Activated CD8-positive, alpha-beta T cell treated with anti-CD3 and anti-CD28 coated beads, Interleukin-2, amount 10 ng/mL, durations not matched to agents 7 days and 5 days (primary cell): ENCODE measurements around the gene RAB22A. TPM values are rescaled to one million over a fixed set of nuclear protein-coding genes. Genes with fewer than 3 reads are reported as not detected.

Source experiments
- ATAC-seq: fragments of 150-1000 bp; cut with Tn5 transposase; one replicate; pipeline ENCODE4 v1.10.0; 2021; ENCODE audit warnings: moderate library complexity
- CTCF ChIA-PET: fragments of 350-600 bp; sonication (Branson Sonifier 250); formaldehyde crosslinking; loops from one replicate; lab custom pipeline; 2021; ENCODE audit warnings: antibody characterized with exemption; lab: Charles Lee
- POLR2A ChIA-PET: fragments of 350-600 bp; sonication (Branson Sonifier 250); formaldehyde crosslinking; loops from one replicate; lab custom pipeline; 2021; ENCODE audit warnings: antibody characterized with exemption; lab: Charles Lee
- DNase-seq: peaks from one replicate; pipeline ENCODE4 v3.0.0-alpha.2; 2020
- H3K27ac Mint-ChIP-seq: one replicate; pipeline ENCODE4 v1.8.0; 2021; ENCODE audit warnings: mild to moderate bottlenecking, mixed read lengths
- H3K27me3 Mint-ChIP-seq: one replicate; pipeline ENCODE4 v1.8.0; 2021; ENCODE audit warnings: low read depth, mixed read lengths
- H3K36me3 Mint-ChIP-seq: one replicate; pipeline ENCODE4 v1.8.0; 2021; ENCODE audit warnings: low read depth, mixed read lengths
- H3K4me1 Mint-ChIP-seq: one replicate; pipeline ENCODE4 v1.8.0; 2021; ENCODE audit warnings: low read depth, mixed read lengths
- H3K4me3 Mint-ChIP-seq: one replicate; pipeline ENCODE4 v1.8.0; 2021; ENCODE audit warnings: mild to moderate bottlenecking, mixed read lengths
- H3K9me3 Mint-ChIP-seq: one replicate; pipeline ENCODE4 v1.8.0; 2022; ENCODE audit warnings: mixed read lengths; ENCODE audit not compliant: insufficient read depth
- total RNA-seq, 2 experiments: library from RNA; stranded (reverse); gene quantifications; one replicate each; pipeline ENCODE4 v1.2.3, GENCODE V29; 2021

RAB22A gene
- total RNA-seq, 2 experiments from 2014 or later = 16.0 to 17.3 TPM

DNA sequence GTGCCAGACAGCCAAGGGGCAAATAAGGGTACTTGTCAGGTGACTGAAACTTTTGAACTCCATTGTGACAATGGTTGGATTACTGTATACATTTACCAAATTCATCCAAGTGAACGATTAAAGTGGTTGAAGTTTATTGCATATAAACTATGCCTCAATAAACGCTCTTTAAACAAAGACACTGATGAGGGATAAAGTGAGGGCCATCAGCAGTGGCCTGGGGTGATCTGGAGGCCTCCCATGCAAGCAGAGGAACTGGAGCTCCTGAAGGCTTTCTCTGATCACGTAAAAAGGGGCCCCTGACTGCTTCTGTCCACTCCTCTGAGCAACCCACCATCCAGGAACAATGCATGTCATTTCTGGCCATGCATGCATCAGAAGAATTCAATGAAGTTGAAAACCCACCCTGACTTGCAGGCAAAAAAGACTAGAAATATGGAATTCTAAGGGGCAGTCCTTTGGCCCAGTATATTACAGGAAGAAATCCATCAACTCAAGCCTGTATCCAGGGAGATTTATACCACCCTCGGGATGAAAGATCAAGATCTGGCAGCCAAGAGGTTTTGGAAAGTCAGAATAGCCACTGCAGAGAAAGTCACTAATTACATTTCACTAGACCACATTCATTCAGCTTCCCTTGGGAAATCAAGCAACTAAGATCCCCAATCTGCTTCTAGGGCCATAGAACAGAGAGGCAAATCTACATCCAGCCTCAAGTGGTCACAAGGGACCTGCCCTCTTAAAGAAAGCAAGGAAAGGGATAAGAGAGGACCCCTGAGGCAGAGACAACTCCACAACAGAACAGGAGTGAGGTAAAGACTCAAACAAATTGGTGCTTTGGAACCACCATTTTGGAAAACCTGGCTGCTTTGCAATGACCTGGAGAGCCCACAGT is 31.7 kb upstream of the RAB22A start:
- H3K9me3 Mint-ChIP-seq = no peaks in the 10 kb centered on the region
- H3K4me3 Mint-ChIP-seq = no peak overlapping the region
- DNase-seq (no peak), ATAC-seq (no peak)
- no peak overlapping the region for H3K27ac Mint-ChIP-seq
- no peaks in the 10 kb centered on the region for H3K4me1 Mint-ChIP-seq
- ChIA-PET POLR2A (no interaction called here), CTCF (no interaction called here)
- H3K27me3 Mint-ChIP-seq = no peaks in the 10 kb centered on the region
- peaks cover 15% of the 10 kb centered on the region for H3K36me3 Mint-ChIP-seq

GRCh38 chr20:58286729-58287128 is 22.8 kb upstream of the RAB22A start:
- H3K4me3 Mint-ChIP-seq = no peak overlapping the region
- H3K4me1 Mint-ChIP-seq = peaks cover 17% of the 10 kb centered on the region
- ATAC-seq = peak; percentile 51
- H3K36me3 Mint-ChIP-seq = peaks cover 19% of the 10 kb centered on the region
- H3K27me3 Mint-ChIP-seq = no peaks in the 10 kb centered on the region
- ChIA-PET POLR2A (no interaction called here), CTCF (no interaction called here)
- no peak overlapping the region for H3K27ac Mint-ChIP-seq
- H3K9me3 Mint-ChIP-seq = no peaks in the 10 kb centered on the region
- no peak for DNase-seq

DNA sequence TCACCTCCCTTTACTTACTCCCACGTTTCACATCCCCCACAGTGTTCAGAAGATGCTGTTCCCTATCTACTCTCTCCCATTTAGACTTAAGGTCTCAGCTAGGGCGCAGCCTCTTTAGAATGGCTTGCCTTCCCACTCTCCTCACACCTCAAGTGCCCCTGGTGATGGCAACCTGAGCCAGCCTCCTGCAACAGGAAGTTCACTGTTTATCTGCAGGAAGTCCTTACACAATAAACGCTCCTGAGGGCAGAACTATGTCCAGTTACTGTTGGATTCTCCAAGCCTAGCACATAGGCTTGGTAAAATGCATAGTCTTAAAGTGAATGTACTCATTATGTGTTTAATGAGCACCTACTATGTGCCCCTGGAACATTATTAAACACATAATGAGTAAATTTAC is 21.9 kb upstream of the RAB22A start:
- ATAC-seq (no peak), DNase-seq (no peak)
- CTCF ChIA-PET = interaction anchor here (0.7 to 1.3 kb wide), 2 partner anchors 16 to 19 kb away, joined by 3 read pairs; no protein-coding TSS in a partner anchor
- H3K27me3 Mint-ChIP-seq = no peaks in the 10 kb centered on the region
- peak overlapping the region; percentile 4 for H3K27ac Mint-ChIP-seq
- H3K9me3 Mint-ChIP-seq = no peaks in the 10 kb centered on the region
- no peak overlapping the region for H3K4me3 Mint-ChIP-seq
- POLR2A ChIA-PET = no interaction called here
- H3K4me1 Mint-ChIP-seq = peaks cover 17% of the 10 kb centered on the region
- peaks cover 18% of the 10 kb centered on the region for H3K36me3 Mint-ChIP-seq

- H3K27me3 Mint-ChIP-seq = no peaks in the 10 kb centered on the region
- peaks cover 17% of the 10 kb centered on the region for H3K4me1 Mint-ChIP-seq
- no peak overlapping the region for H3K4me3 Mint-ChIP-seq
- no peak overlapping the region for H3K27ac Mint-ChIP-seq
- H3K9me3 Mint-ChIP-seq = no peaks in the 10 kb centered on the region
- no peak for ATAC-seq
- no peak for DNase-seq
- CTCF ChIA-PET = interaction anchor here (0.7 kb wide), 1 partner anchor 29 kb away, joined by 3 read pairs; no protein-coding TSS in a partner anchor
- H3K36me3 Mint-ChIP-seq = peaks cover 18% of the 10 kb centered on the region
- POLR2A ChIA-PET = no interaction called here
These were observed 20.4 kb upstream of the RAB22A start for GRCh38 chr20:58289143-58289542.

GRCh38 chr20:58293453-58293852 is 16.1 kb upstream of the RAB22A start:
- POLR2A ChIA-PET = no interaction called here
- Mint-ChIP-seq H3K27ac (no peak overlapping the region), H3K9me3 (no peaks in the 10 kb centered on the region), H3K4me1 (peaks cover 8% of the 10 kb centered on the region), H3K27me3 (no peaks in the 10 kb centered on the region), H3K36me3 (peaks cover 2% of the 10 kb centered on the region), H3K4me3 (no peak overlapping the region)
- DNase-seq (no peak), ATAC-seq (no peak)
- CTCF ChIA-PET = no interaction called here

DNA sequence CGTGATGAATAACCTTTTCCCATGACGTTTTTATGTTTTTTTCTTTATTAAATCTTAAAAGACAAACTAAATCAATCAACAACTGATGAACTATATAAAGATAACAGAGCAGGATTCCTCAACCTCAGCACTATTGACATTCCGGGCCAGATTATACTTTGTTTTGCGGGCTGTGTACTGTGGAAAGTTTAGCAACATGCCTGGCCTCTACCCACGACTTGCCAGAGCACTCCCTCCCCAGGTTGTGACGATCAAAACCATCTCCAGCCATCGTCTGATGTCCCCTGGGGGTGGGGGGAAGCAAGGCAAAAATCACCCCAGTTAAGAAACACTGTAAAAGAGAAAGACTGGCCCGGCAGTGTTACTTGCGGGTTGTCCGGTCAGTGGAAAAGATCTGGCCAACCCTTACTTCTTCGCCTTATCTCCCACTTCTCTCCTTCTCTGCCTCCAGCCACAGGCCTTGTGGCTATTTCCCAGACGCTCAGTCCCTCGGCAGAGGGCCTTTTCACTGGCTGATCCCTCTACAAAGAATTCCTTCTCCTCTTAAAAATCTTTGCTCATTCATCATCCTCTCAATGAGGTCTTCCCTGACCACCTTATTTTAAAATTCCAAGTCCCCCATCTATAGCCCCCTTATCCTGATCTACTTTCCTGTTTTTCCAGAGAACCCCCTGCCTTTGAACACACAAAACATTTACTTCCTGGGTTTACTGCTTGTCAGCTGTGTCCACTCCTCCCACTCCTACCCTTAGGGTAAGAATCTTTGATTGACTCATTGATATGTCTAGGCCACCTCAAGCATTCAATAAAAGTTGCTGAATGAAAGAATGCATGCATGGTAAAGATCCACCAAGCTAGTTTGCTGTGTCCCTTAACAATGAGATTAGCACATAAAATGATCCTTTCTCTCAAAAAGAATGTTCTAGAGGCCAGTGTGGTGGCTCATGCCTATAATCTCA is 14.7 kb upstream of the RAB22A start:
- no peaks in the 10 kb centered on the region for H3K9me3 Mint-ChIP-seq
- CTCF ChIA-PET = no interaction called here
- peaks cover 8% of the 10 kb centered on the region for H3K4me1 Mint-ChIP-seq

GRCh38 chr20:58296051-58296837 is 13.3 kb upstream of the RAB22A start:
- Mint-ChIP-seq H3K27me3 (no peaks in the 10 kb centered on the region), H3K9me3 (no peaks in the 10 kb centered on the region), H3K27ac (no peak overlapping the region), H3K36me3 (peaks cover 2% of the 10 kb centered on the region), H3K4me3 (no peak overlapping the region), H3K4me1 (peaks cover 8% of the 10 kb centered on the region)
- CTCF ChIA-PET = interaction anchor here (1.1 to 1.2 kb wide), 3 partner anchors 11 to 50 kb away, joined by 3 to 5 read pairs (median 3); no protein-coding TSS in a partner anchor
- DNase-seq = no peak
- POLR2A ChIA-PET = interaction anchor here (0.5 to 1.0 kb wide), 2 partner anchors 14 to 29 kb away, joined by 5 read pairs; no protein-coding TSS in a partner anchor
- ATAC-seq = no peak

More for the DNA sequence above, 14.7 kb upstream of the RAB22A start:
- Mint-ChIP-seq H3K36me3 (peaks cover 2% of the 10 kb centered on the region), H3K27me3 (no peaks in the 10 kb centered on the region), H3K27ac (no peak overlapping the region), H3K4me3 (no peak overlapping the region)
- ATAC-seq (no peak), DNase-seq (no peak)
- POLR2A ChIA-PET = no interaction called here

DNA sequence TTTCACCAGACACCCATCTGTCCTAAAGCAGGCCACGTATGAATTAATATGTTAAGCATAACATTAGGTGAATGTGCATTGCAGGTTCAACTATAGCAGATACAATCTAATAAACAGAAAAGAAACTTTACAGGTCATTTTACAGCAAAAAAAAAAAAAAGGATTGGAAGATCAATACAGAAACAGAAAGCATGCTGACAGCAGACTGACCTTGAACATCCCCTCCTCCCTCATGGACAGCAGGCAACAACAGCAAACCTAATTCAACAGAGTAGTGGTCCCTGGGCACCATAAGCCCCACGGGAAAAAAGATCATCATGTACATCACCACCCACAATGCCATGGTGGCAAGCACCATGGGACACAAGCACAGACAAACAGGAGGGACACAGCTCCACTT is 12.1 kb upstream of the RAB22A start:
- Mint-ChIP-seq H3K27me3 (no peaks in the 10 kb centered on the region), H3K36me3 (peaks cover 2% of the 10 kb centered on the region), H3K27ac (no peak overlapping the region), H3K9me3 (no peaks in the 10 kb centered on the region), H3K4me1 (peaks cover 8% of the 10 kb centered on the region), H3K4me3 (no peak overlapping the region)
- POLR2A ChIA-PET = interaction anchor here (1.0 kb wide), 1 partner anchor 13 kb away, joined by 5 read pairs; no protein-coding TSS in a partner anchor
- CTCF ChIA-PET = no interaction called here
- ATAC-seq = no peak
- DNase-seq = no peak

GRCh38 chr20:58300321-58300720 is 9.2 kb upstream of the RAB22A start:
- peaks cover 12% of the 10 kb centered on the region for H3K36me3 Mint-ChIP-seq
- DNase-seq = no peak
- CTCF ChIA-PET = interaction anchor here (0.6 kb wide), 1 partner anchor 65 kb away, joined by 3 read pairs; no protein-coding TSS in a partner anchor
- H3K4me3 Mint-ChIP-seq = no peak overlapping the region
- H3K27ac Mint-ChIP-seq = no peak overlapping the region
- H3K9me3 Mint-ChIP-seq = no peaks in the 10 kb centered on the region
- POLR2A ChIA-PET = no interaction called here
- ATAC-seq = no peak
- no peaks in the 10 kb centered on the region for H3K27me3 Mint-ChIP-seq
- H3K4me1 Mint-ChIP-seq = peaks cover 15% of the 10 kb centered on the region

DNA sequence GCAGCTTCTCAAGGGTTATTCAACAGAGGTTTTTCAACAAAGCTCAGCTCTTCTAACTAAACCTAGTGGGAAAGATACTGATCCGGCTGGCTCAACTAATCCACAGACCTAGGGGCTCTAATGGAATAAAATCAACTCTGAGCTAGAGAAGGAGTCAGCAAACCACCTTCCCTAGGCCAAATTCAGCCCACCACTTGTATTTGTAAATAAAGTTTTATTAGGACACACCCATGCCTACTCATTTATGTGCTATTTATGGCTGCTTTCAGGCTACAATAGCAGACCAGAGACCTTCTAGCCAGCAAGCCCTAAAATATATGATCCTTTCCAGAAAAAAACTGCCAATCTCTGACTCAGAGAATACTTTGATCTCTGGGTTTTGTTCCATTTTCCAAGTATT is 6.0 kb upstream of the RAB22A start:
- H3K27me3 Mint-ChIP-seq = no peaks in the 10 kb centered on the region
- H3K27ac Mint-ChIP-seq = no peak overlapping the region
- CTCF ChIA-PET = interaction anchor here (1.6 kb wide), 1 partner anchor 68 kb away, joined by 5 read pairs; no protein-coding TSS in a partner anchor
- no peaks in the 10 kb centered on the region for H3K9me3 Mint-ChIP-seq
- POLR2A ChIA-PET = no interaction called here
- H3K4me3 Mint-ChIP-seq = no peak overlapping the region
- ATAC-seq = no peak
- H3K4me1 Mint-ChIP-seq = peaks cover 36% of the 10 kb centered on the region
- no peak for DNase-seq
- H3K36me3 Mint-ChIP-seq = peaks cover 15% of the 10 kb centered on the region

GRCh38 chr20:58305061-58305460 is 4.5 kb upstream of the RAB22A start:
- ATAC-seq (no peak), DNase-seq (no peak)
- CTCF ChIA-PET = interaction anchor here (1.6 kb wide), 1 partner anchor 60 kb away, joined by 6 read pairs; no protein-coding TSS in a partner anchor
- no peak overlapping the region for H3K27ac Mint-ChIP-seq
- H3K4me1 Mint-ChIP-seq = peaks cover 38% of the 10 kb centered on the region
- no peaks in the 10 kb centered on the region for H3K27me3 Mint-ChIP-seq
- POLR2A ChIA-PET = no interaction called here
- no peaks in the 10 kb centered on the region for H3K9me3 Mint-ChIP-seq
- H3K36me3 Mint-ChIP-seq = peaks cover 16% of the 10 kb centered on the region
- no peak overlapping the region for H3K4me3 Mint-ChIP-seq
